Endothelial cell of umbilical vein (primary cell): Measurements from ENCODE around the gene DDIT4.

Experiments used
- EZH2 ChIP-seq: IDR thresholded peaks from 2 replicates; pipeline ENCODE4 v1.6.1; 2012; ENCODE audit warnings: borderline replicate concordance, low read depth, mild to moderate bottlenecking, moderate library complexity, low read length, inconsistent platforms; ENCODE audit not compliant: severe bottlenecking
- GATA2 ChIP-seq: IDR thresholded peaks from 2 replicates; pipeline ENCODE4 v1.7.0; 2011; ENCODE audit warnings: low read depth, mild to moderate bottlenecking, moderate library complexity, mixed read lengths, low read length; ENCODE audit not compliant: insufficient read length, insufficient read depth
- JUN ChIP-seq: IDR thresholded peaks from 2 replicates; pipeline ENCODE4 v1.6.1; 2011; ENCODE audit warnings: borderline replicate concordance, low read depth; ENCODE audit not compliant: insufficient read length, insufficient read depth
- POLR2A ChIP-seq: IDR thresholded peaks from 2 replicates; pipeline ENCODE4 v1.6.1; 2012; ENCODE audit warnings: low read depth, mild to moderate bottlenecking, control low read depth, low read length
- TF ChIP-seq, protein P1 (sequence below), 2 donors: IDR thresholded peaks; 1 replicate in 1 of 2; 2 replicates in 1 of 2; pipeline ENCODE4 v1.5.1; 2011; ENCODE audit warnings: low read length in 2 of 2, mild to moderate bottlenecking in 2 of 2, moderate library complexity in 2 of 2, control low read depth in 1 of 2, inconsistent platforms in 1 of 2, low read depth in 1 of 2; ENCODE audit not compliant: insufficient read depth in 1 of 2; ENCODE audit errors: extremely low read depth in 1 of 2

GRCh38 chr10:72245949-72246525, 27.7 kb upstream of the DDIT4 start:
- TF ChIP-seq, protein P1, sequence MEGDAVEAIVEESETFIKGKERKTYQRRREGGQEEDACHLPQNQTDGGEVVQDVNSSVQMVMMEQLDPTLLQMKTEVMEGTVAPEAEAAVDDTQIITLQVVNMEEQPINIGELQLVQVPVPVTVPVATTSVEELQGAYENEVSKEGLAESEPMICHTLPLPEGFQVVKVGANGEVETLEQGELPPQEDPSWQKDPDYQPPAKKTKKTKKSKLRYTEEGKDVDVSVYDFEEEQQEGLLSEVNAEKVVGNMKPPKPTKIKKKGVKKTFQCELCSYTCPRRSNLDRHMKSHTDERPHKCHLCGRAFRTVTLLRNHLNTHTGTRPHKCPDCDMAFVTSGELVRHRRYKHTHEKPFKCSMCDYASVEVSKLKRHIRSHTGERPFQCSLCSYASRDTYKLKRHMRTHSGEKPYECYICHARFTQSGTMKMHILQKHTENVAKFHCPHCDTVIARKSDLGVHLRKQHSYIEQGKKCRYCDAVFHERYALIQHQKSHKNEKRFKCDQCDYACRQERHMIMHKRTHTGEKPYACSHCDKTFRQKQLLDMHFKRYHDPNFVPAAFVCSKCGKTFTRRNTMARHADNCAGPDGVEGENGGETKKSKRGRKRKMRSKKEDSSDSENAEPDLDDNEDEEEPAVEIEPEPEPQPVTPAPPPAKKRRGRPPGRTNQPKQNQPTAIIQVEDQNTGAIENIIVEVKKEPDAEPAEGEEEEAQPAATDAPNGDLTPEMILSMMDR (IDR thresholded peaks at IDR 0.05; ENCODE audit: extremely low read depth in 1 of 2, insufficient read depth in 1 of 2, low read depth in 1 of 2, low read length in 2 of 2): no peak
- TF ChIP-seq EZH2: no peak
- TF ChIP-seq POLR2A: no peak
- no peak for TF ChIP-seq GATA2
- TF ChIP-seq JUN: no peak
